ENCODE measurements around the gene AMN1. TPM values are rescaled to one million over a fixed set of nuclear protein-coding genes. Genes with fewer than 3 reads are reported as not detected.

AMN1 gene
- total and polyA plus RNA-seq, 2 of the 13 experiments (the other 11 are each of a cell fraction or from before 2014, with no cell fraction given), result 7.5 to 26.5 TPM

DNA sequence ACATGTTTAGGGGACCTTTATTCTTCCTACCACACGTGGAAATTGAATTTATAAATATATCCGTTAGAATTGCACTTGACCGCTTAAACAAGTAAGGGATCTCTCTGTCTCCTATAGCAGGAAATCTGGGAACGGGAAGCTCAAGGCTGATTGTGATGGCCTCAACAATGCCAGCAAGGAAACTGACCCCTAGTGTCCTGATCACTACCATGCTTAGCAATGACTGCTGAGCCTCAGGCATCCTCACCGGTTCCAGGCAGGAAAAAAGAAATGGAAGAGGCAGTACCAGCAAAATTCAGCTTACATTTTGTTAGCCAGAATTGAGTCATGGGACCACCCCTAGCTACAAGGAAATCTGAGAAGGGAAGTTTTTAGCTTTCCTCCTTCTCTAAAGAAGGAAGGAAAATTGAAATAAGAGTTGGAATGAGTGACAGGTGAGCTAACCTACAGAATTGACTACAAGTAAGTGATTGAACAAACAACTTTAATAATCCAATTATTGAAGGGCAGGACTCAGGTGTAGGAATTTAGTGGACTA lies 43.9 kb upstream of the AMN1 start (continued):
- TF ChIP-seq, protein P1, sequence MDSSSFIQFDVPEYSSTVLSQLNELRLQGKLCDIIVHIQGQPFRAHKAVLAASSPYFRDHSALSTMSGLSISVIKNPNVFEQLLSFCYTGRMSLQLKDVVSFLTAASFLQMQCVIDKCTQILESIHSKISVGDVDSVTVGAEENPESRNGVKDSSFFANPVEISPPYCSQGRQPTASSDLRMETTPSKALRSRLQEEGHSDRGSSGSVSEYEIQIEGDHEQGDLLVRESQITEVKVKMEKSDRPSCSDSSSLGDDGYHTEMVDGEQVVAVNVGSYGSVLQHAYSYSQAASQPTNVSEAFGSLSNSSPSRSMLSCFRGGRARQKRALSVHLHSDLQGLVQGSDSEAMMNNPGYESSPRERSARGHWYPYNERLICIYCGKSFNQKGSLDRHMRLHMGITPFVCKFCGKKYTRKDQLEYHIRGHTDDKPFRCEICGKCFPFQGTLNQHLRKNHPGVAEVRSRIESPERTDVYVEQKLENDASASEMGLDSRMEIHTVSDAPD (CRISPR knock-in tag; IDR thresholded peaks at IDR 0.05), result no peak
- TF ChIP-seq BRD4 (CRISPR knock-in tag; IDR thresholded peaks at IDR 0.05) (no peak), ATF1 (CRISPR knock-in tag; IDR thresholded peaks at IDR 0.05) (no peak), ZNF253 (CRISPR knock-in tag; IDR thresholded peaks at IDR 0.05; ENCODE audit: borderline replicate concordance) (no peak), NFYB (CRISPR knock-in tag; IDR thresholded peaks at IDR 0.05) (no peak), ELF4 (CRISPR knock-in tag; IDR thresholded peaks at IDR 0.05; ENCODE audit: borderline replicate concordance) (peak; percentile 43; the same call in 1 of the 2 replicates), ZNF282 (IDR thresholded peaks at IDR 0.05; ENCODE audit: partially characterized antibody) (no peak), MTA3 (CRISPR knock-in tag; IDR thresholded peaks at IDR 0.05) (no peak), FOXK2 (IDR thresholded peaks at IDR 0.05) (no peak), KAT2B (IDR thresholded peaks at IDR 0.05; ENCODE audit: borderline replicate concordance, low read depth, low read length) (no peak), ZNF225 (CRISPR knock-in tag; IDR thresholded peaks at IDR 0.05) (no peak), ZNF713 (CRISPR knock-in tag; IDR thresholded peaks at IDR 0.05) (no peak), RBFOX2 (IDR thresholded peaks at IDR 0.05; ENCODE audit: low read depth, low read length) (no peak), POGZ (CRISPR knock-in tag; IDR thresholded peaks at IDR 0.05) (no peak)
- TF ChIP-seq, protein P2, sequence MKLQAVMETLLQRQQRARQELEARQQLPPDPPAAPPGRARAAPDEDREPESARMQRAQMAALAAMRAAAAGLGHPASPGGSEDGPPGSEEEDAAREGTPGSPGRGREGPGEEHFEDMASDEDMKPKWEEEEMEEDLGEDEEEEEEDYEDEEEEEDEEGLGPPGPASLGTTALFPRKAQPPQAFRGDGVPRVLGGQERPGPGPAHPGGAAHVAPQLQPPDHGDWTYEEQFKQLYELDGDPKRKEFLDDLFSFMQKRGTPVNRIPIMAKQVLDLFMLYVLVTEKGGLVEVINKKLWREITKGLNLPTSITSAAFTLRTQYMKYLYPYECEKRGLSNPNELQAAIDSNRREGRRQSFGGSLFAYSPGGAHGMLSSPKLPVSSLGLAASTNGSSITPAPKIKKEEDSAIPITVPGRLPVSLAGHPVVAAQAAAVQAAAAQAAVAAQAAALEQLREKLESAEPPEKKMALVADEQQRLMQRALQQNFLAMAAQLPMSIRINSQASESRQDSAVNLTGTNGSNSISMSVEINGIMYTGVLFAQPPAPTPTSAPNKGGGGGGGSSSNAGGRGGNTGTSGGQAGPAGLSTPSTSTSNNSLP (IDR thresholded peaks at IDR 0.05; ENCODE audit: low read depth, low read length), result peak; percentile 80; the same call in 1 of the 2 replicates
- TF ChIP-seq, protein P3, sequence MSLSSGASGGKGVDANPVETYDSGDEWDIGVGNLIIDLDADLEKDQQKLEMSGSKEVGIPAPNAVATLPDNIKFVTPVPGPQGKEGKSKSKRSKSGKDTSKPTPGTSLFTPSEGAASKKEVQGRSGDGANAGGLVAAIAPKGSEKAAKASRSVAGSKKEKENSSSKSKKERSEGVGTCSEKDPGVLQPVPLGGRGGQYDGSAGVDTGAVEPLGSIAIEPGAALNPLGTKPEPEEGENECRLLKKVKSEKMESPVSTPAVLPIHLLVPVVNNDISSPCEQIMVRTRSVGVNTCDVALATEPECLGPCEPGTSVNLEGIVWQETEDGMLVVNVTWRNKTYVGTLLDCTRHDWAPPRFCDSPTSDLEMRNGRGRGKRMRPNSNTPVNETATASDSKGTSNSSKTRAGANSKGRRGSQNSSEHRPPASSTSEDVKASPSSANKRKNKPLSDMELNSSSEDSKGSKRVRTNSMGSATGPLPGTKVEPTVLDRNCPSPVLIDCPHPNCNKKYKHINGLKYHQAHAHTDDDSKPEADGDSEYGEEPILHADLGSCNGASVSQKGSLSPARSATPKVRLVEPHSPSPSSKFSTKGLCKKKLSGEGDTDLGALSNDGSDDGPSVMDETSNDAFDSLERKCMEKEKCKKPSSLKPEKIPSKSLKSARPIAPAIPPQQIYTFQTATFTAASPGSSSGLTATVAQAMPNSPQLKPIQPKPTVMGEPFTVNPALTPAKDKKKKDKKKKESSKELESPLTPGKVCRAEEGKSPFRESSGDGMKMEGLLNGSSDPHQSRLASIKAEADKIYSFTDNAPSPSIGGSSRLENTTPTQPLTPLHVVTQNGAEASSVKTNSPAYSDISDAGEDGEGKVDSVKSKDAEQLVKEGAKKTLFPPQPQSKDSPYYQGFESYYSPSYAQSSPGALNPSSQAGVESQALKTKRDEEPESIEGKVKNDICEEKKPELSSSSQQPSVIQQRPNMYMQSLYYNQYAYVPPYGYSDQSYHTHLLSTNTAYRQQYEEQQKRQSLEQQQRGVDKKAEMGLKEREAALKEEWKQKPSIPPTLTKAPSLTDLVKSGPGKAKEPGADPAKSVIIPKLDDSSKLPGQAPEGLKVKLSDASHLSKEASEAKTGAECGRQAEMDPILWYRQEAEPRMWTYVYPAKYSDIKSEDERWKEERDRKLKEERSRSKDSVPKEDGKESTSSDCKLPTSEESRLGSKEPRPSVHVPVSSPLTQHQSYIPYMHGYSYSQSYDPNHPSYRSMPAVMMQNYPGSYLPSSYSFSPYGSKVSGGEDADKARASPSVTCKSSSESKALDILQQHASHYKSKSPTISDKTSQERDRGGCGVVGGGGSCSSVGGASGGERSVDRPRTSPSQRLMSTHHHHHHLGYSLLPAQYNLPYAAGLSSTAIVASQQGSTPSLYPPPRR (CRISPR knock-in tag; IDR thresholded peaks at IDR 0.05; ENCODE audit: borderline replicate concordance), result no peak
- TF ChIP-seq, protein P4, sequence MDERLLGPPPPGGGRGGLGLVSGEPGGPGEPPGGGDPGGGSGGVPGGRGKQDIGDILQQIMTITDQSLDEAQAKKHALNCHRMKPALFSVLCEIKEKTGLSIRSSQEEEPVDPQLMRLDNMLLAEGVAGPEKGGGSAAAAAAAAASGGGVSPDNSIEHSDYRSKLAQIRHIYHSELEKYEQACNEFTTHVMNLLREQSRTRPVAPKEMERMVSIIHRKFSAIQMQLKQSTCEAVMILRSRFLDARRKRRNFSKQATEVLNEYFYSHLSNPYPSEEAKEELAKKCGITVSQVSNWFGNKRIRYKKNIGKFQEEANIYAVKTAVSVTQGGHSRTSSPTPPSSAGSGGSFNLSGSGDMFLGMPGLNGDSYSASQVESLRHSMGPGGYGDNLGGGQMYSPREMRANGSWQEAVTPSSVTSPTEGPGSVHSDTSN (CRISPR knock-in tag; IDR thresholded peaks at IDR 0.05), result peak; percentile 68; the same call in 1 of the 2 replicates
- TF ChIP-seq, protein P5, sequence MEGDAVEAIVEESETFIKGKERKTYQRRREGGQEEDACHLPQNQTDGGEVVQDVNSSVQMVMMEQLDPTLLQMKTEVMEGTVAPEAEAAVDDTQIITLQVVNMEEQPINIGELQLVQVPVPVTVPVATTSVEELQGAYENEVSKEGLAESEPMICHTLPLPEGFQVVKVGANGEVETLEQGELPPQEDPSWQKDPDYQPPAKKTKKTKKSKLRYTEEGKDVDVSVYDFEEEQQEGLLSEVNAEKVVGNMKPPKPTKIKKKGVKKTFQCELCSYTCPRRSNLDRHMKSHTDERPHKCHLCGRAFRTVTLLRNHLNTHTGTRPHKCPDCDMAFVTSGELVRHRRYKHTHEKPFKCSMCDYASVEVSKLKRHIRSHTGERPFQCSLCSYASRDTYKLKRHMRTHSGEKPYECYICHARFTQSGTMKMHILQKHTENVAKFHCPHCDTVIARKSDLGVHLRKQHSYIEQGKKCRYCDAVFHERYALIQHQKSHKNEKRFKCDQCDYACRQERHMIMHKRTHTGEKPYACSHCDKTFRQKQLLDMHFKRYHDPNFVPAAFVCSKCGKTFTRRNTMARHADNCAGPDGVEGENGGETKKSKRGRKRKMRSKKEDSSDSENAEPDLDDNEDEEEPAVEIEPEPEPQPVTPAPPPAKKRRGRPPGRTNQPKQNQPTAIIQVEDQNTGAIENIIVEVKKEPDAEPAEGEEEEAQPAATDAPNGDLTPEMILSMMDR (CRISPR knock-in tag; IDR thresholded peaks at IDR 0.05), result peak; percentile 56

All from HepG2 (cell line).